GM12874 (cell line): ENCODE measurements around the gene HLA-DPA1.

Source experiments
- CTCF ChIP-seq: IDR thresholded peaks from 2 replicates; pipeline ENCODE4 v1.5.1; 2011; ENCODE audit warnings: low read depth, mild to moderate bottlenecking, control low read depth, low read length, moderate library complexity; ENCODE audit not compliant: insufficient read depth

Gene HLA-DPA1

GRCh38 chr6:33071569-33071968 lies 1.9 kb downstream of the HLA-DPA1 start:
- no peak for TF ChIP-seq CTCF

DNA sequence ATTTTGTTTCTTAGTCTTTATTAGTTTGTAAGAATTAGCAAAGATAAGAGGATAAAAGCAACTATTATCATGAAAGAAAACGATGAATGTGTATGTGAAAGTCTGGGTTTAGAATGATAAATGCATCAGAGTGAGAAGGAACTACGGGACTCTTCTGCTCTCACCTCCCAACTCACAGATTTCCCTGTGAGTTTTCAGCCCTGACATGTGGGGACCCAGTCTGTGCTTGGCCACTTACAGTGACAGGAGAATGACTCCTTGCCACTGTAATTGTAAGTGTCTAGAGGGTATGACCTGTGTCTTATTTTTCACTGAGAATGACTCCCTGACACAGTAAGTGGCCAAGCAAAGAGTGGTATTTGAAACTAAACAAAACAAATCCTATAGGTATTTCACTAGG lies 2.5 kb downstream of the HLA-DPA1 start:
- TF ChIP-seq CTCF: no peak

DNA sequence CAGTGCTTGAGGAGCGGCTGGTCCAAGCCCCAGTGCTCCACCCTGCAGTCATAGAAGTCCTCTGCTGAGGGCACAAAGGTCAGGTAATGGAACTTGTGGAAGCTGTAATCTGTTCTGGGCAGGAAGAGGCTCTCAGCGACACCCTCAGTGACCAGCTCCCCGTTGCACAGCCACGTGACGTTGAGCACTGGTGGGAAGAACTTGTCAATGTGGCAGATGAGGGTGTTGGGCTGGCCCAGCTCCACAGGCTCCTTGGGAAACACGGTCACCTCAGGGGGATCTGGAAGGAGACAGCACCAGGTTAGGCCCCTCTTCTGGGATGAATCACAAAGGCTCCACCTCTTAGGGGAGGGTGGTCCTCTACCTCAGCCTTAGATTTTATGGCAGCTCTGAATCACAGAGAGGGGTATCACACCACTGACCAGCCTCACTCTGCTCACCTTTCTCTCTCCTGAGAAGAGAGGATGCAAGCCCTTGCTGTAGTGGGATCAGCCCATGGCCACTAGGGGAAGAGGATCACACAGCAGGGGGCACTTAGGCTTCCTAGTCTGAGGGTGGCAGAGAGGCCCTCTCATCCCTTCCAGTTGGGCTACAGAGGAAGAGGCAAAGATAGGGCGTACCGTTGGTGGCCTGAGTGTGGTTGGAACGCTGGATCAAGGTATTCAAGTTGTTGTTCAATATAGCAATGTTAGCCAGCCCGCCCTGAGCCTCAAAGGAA lies 4.3 kb downstream of the HLA-DPA1 start:
- TF ChIP-seq CTCF: 0 out of 2 replicates have a peak, but pooled peaks have one; percentile 16

DNA sequence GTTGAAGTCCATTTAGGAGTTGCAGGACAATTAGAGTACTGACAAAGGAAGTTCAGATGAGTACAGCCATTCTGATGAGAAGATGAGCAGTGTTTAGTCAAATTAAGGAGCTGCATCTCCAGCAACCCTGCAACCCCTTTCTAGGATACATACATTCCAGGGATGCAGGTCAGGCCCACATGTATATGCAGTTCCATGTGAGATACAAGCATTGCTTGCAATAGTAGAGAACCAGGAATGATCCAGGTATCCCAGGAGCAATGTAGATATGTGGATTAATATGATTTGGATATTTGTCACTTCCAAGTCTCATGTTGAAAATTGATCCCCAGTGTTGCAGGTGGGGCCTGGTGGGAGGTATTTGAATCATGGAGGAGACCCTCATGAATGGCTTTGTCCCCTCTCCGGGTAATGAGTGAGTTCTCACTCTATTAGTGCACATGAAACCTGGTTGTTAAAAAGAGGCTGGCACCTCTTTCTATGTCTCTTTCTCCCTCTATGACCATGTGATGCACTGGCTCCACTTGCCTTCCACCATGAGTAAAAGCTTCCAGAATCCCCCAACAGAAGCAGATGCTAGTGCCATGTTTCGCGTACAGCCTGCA lies 6.4 kb downstream of the HLA-DPA1 start:
- no peak for TF ChIP-seq CTCF

- no peak for TF ChIP-seq CTCF
Measured at GRCh38 chr6:33065312-33065711, 8.1 kb downstream of the HLA-DPA1 start.

GRCh38 chr6:33064723-33065122 lies 8.7 kb downstream of the HLA-DPA1 start:
- TF ChIP-seq CTCF: no peak

DNA sequence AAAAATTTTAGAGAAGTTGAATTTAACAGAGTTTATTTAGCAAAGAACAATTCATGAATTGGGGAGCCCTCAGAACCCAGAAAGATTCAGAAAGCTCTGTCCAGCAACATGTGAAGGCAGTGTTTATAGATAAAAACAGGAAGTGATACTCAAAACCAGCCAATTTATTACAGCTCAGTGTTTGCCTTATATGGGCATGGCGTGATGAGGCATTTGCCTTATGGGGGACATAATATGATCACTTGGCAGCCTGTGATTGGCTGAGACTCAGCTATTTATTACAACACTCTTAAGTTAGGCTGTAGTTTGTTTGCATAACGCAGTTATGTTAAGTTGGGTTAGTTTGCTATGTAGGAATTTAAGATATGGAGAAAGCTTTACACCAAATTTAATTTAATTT lies 11.5 kb downstream of the HLA-DPA1 start:
- no peak for TF ChIP-seq CTCF
